ENCODE measurements around the gene TCP11L1.

GRCh38 chr11:33035011-33035410 lies 4.4 kb upstream of the TCP11L1 start:
- no peak for TF ChIP-seq ZNF274 (IDR thresholded peaks at IDR 0.05; ENCODE audit: low read length)
- TF ChIP-seq ZNF274 (tag by site-specific recombination; IDR thresholded peaks at IDR 0.05; ENCODE audit: borderline replicate concordance), result no peak
- TF ChIP-seq ZNF843 (tag by site-specific recombination; IDR thresholded peaks at IDR 0.05), result no peak
- no peak for TF ChIP-seq ZNF112 (tag by site-specific recombination; IDR thresholded peaks at IDR 0.05)
- TF ChIP-seq, protein P1, sequence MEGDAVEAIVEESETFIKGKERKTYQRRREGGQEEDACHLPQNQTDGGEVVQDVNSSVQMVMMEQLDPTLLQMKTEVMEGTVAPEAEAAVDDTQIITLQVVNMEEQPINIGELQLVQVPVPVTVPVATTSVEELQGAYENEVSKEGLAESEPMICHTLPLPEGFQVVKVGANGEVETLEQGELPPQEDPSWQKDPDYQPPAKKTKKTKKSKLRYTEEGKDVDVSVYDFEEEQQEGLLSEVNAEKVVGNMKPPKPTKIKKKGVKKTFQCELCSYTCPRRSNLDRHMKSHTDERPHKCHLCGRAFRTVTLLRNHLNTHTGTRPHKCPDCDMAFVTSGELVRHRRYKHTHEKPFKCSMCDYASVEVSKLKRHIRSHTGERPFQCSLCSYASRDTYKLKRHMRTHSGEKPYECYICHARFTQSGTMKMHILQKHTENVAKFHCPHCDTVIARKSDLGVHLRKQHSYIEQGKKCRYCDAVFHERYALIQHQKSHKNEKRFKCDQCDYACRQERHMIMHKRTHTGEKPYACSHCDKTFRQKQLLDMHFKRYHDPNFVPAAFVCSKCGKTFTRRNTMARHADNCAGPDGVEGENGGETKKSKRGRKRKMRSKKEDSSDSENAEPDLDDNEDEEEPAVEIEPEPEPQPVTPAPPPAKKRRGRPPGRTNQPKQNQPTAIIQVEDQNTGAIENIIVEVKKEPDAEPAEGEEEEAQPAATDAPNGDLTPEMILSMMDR (tag by site-specific recombination; IDR thresholded peaks at IDR 0.05), result no peak
- no peak for TF ChIP-seq ZNF76 (tag by site-specific recombination; IDR thresholded peaks at IDR 0.05; ENCODE audit: borderline replicate concordance, low read depth)
- no peak for TF ChIP-seq ZNF426 (tag by site-specific recombination; IDR thresholded peaks at IDR 0.05)
- no peak for TF ChIP-seq MZF1 (tag by site-specific recombination; IDR thresholded peaks at IDR 0.05; ENCODE audit: borderline replicate concordance)
- no peak for TF ChIP-seq ZNF558 (tag by site-specific recombination; IDR thresholded peaks at IDR 0.05)
